Suprapubic skin (tissue), 4 donors: ENCODE data around the gene VARS1. TPM values are rescaled to one million over a fixed set of nuclear protein-coding genes. Genes with fewer than 3 reads are reported as not detected.

ENCODE experiments used
- DNase-seq, 2 donors: peaks; one replicate each; pipeline ENCODE4 v3.0.0-alpha.2; 2019; ENCODE audit warnings: low spot score in 2 of 2
- H3K27ac ChIP-seq: fragments of 200-600 bp; sonication (generic); one replicate; pipeline ENCODE4 v1.5.1; 2019
- H3K27me3 ChIP-seq: fragments of 200-600 bp; sonication (generic); one replicate; pipeline ENCODE4 v1.5.1; 2019
- H3K36me3 ChIP-seq: fragments of 200-600 bp; sonication (generic); one replicate; pipeline ENCODE4 v1.5.1; 2019
- H3K4me1 ChIP-seq: fragments of 200-600 bp; sonication (generic); one replicate; pipeline ENCODE4 v1.5.1; 2019
- H3K4me3 ChIP-seq: fragments of 200-600 bp; sonication (generic); one replicate; pipeline ENCODE4 v1.5.1; 2019; ENCODE audit warnings: mild to moderate bottlenecking
- H3K9me3 ChIP-seq: fragments of 200-600 bp; sonication (generic); one replicate; pipeline ENCODE4 v1.5.1; 2019
- EP300 ChIP-seq: sonication (generic); formaldehyde crosslinking; IDR thresholded peaks from one replicate; pipeline ENCODE4 v1.6.1; 2017; ENCODE audit warnings: antibody characterized with exemption
- POLR2A ChIP-seq, 2 donors: fragments of 450-650 bp; IDR thresholded peaks; one replicate each; pipeline ENCODE4 v1.6.1; 2017; ENCODE audit warnings: antibody characterized with exemption in 2 of 2, mild to moderate bottlenecking in 2 of 2, moderate library complexity in 2 of 2
- POLR2AphosphoS5 ChIP-seq, 3 donors: sonication (generic); formaldehyde crosslinking; IDR thresholded peaks; one replicate each; pipeline ENCODE4 v1.6.1; 2017; ENCODE audit warnings: antibody characterized with exemption in 3 of 3
- WGBS: methylation state at CpG from one replicate; pipeline ENCODE4 v1.1.5; 2018; 5-methylcytosine and 5-hydroxymethylcytosine counted together
- total RNA-seq, 4 donors: library from RNA; depleted of rRNA; stranded (reverse); fragments of >200 nt; gene quantifications; one replicate each; pipeline ENCODE4 v1.1.0, GENCODE V29; 2016
- TF ChIP-seq, protein P1 (sequence below), 2 donors: fragments of 200-600 bp in 1 of 2; fragments of 450-650 bp in 1 of 2; sonication (generic) in 1 of 2; IDR thresholded peaks; one replicate each; pipeline ENCODE4 v1.5.1; 2016 to 2019; ENCODE audit warnings: antibody characterized with exemption in 2 of 2, mild to moderate bottlenecking in 1 of 2, moderate library complexity in 1 of 2

Gene VARS1
- total RNA-seq, 4 donors from 2014 or later = 48.8 to 60.0 (median 59.1) TPM

DNA sequence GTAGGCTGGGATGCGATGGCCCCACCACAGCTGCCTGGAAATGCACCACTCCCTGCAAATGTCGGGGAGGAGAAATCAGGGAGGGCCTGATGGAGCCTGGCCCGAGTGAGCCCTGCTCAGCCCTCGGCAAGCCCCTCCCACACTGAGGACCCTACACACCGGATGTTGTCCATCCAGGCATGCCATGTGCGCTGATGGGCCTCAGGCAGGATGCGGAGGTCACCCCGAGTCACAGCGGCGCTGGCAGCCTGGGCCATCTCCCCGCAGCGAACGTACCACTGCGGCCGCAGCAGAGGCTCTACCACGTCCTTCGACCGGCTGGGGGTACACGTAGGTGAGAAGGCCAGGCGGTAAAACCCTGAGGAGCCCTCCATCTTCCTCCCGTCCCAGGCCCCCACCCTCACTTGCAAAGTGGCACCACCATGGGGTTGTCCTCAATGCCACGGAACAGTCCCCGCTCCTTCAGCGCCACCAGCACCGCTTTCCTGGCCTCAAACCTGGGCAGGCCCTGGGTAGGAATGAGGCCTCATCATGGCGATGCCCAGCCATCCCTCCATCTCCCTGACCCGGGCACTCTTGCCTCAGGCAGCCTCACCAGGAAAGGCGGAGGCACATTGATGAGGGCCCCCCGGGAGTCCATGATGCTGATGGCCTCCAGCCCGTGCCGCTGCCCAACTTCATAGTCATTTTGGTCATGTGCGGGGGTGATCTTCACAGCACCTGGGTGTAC, 13.3 kb downstream of the VARS1 start:
- H3K27me3 ChIP-seq = no peaks in the 10 kb centered on the region
- no peak for TF ChIP-seq POLR2A (IDR thresholded peaks at IDR 0.05)
- TF ChIP-seq, protein P1, sequence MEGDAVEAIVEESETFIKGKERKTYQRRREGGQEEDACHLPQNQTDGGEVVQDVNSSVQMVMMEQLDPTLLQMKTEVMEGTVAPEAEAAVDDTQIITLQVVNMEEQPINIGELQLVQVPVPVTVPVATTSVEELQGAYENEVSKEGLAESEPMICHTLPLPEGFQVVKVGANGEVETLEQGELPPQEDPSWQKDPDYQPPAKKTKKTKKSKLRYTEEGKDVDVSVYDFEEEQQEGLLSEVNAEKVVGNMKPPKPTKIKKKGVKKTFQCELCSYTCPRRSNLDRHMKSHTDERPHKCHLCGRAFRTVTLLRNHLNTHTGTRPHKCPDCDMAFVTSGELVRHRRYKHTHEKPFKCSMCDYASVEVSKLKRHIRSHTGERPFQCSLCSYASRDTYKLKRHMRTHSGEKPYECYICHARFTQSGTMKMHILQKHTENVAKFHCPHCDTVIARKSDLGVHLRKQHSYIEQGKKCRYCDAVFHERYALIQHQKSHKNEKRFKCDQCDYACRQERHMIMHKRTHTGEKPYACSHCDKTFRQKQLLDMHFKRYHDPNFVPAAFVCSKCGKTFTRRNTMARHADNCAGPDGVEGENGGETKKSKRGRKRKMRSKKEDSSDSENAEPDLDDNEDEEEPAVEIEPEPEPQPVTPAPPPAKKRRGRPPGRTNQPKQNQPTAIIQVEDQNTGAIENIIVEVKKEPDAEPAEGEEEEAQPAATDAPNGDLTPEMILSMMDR (IDR thresholded peaks at IDR 0.05) = no peak
- TF ChIP-seq POLR2AphosphoS5 (IDR thresholded peaks at IDR 0.05) = no peak
- TF ChIP-seq EP300 = no peak
- H3K36me3 ChIP-seq = peaks cover 78% of the 10 kb centered on the region
- H3K4me1 ChIP-seq = peaks cover 3% of the 10 kb centered on the region
- H3K4me3 ChIP-seq = no peak overlapping the region
- H3K27ac ChIP-seq = no peak overlapping the region
- no peak for DNase-seq
- no peaks in the 10 kb centered on the region for H3K9me3 ChIP-seq
- 95% methylated on average over 13 of the region's 32 CpGs for WGBS

DNA sequence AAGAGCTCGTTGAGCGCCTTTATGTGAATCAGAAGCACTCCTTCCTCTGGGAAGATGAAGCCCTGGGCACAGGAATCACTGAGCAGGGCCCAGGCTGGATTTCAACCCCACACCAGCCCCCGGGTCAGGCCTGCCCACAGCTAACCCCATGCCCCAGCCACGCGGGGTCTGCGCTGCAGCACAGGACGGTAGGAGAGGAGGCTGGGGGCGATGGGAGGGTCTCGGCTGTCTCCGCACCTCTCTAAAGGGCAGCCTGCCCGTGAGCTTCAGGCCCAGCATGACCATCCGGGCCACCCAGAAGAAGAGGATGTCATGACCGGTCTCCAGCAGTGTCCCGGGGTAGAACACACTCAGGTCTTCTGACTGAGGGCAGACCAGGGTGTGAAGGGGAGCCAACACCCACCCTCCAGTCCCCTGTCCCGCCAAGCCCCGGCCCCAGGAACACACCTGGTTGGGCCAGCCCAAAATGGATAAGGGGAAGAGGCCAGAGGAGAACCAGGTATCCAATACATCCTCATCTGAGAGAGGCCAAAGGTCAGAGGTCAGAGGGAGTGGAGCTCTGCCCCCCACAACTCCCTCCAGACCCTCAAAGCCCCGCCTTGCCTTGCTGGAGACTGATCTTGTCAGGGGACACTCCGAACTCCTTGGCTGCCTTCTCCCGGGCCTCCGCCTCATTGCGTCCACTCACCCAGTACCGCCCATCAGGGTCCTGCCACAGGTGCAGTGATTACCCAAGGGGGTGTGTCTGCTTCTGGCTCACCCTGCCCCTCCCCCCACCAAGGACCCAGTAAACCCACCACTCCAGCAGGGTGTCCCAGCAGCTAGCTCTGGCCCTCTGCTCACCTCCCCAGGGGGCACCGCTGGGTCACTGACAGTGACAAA, 14.1 kb downstream of the VARS1 start:
- Histone ChIP-seq H3K4me1 (peaks cover 11% of the 10 kb centered on the region), H3K36me3 (peaks cover 76% of the 10 kb centered on the region), H3K4me3 (no peak overlapping the region), H3K27ac (no peak overlapping the region), H3K9me3 (no peaks in the 10 kb centered on the region), H3K27me3 (no peaks in the 10 kb centered on the region)
- TF ChIP-seq EP300 (no peak), POLR2AphosphoS5 (IDR thresholded peaks at IDR 0.05) (no peak), POLR2A (IDR thresholded peaks at IDR 0.05) (no peak)
- TF ChIP-seq, protein P1 (IDR thresholded peaks at IDR 0.05) = no peak
- no peak for DNase-seq
- WGBS = 91% methylated on average over 19 of the region's 23 CpGs

DNA sequence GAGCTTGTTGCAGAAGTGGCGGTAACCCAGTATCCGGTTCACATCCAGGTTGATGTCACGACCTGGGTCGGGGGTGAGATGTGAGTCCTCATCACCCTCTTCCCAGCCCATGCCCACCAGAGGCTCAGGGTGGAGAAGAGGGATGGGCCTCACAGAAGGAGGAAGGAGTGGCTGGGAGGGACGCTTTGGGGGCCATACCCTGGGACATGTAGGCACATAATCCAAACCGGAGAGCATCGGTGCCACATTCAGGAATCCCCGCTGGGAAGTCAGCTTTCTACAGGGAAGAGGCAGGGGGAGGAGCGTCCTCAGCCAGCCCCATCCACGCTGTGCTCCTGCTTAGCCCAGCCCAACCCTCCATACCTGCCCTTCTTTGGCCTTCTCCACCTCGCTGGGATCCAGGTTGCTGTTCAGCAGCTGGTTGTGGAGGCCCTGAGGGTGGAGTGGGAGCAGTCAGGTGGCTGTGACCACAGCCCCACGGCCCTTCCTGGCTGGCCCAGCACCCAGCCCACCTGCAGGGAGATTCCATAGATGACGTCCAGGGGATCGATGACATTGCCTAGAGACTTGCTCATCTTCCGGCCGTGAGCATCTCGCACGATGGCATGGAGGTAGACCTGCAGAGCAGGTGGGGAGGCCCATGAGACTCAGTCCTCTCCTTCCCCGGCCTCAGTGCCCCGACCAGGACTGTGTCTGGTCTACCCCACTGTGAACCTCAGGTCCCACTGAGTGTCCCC, 14.9 kb downstream of the VARS1 start:
- Histone ChIP-seq H3K36me3 (peaks cover 72% of the 10 kb centered on the region), H3K27ac (no peak overlapping the region)
- WGBS = 89% methylated on average over 6 of the region's 20 CpGs

DNA sequence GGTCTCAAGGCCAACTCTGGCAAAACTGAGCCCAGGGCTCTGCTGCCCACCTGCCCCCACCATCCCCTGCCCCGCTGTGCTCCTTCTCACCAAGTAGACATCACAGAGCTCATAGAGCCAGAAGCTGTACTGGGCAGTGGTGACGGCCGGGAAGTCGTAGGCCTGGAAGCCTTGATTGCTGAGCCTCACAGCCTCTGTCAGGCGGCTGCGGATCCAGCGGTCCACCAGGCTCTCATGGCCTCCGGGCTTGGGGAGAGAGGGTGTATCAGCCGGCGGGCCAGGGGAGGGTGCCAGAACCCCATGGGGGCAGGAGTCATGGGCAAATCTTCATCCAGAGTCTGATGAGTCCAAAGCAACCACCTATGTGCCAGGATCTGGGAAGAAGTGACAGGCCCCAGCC, 15.6 kb downstream of the VARS1 start:
- no peaks in the 10 kb centered on the region for H3K27me3 ChIP-seq
- H3K4me1 ChIP-seq = peaks cover 24% of the 10 kb centered on the region
- DNase-seq = no peak
- no peaks in the 10 kb centered on the region for H3K9me3 ChIP-seq
- H3K4me3 ChIP-seq = no peak overlapping the region
- no peak for TF ChIP-seq POLR2A (IDR thresholded peaks at IDR 0.05)
- no peak for TF ChIP-seq POLR2AphosphoS5 (IDR thresholded peaks at IDR 0.05)
- TF ChIP-seq, protein P1 (IDR thresholded peaks at IDR 0.05) = no peak
- TF ChIP-seq EP300 = no peak
- WGBS = no CpG with 5 or more reads among the region's 10 CpGs
- peaks cover 65% of the 10 kb centered on the region for H3K36me3 ChIP-seq
- H3K27ac ChIP-seq = no peak overlapping the region

More for the DNA sequence above, 14.9 kb downstream of the VARS1 start:
- H3K4me3 ChIP-seq = no peak overlapping the region
- H3K9me3 ChIP-seq = no peaks in the 10 kb centered on the region
- TF ChIP-seq EP300 (no peak), POLR2AphosphoS5 (IDR thresholded peaks at IDR 0.05) (no peak), POLR2A (IDR thresholded peaks at IDR 0.05) (no peak)
- TF ChIP-seq, protein P1 (IDR thresholded peaks at IDR 0.05) = no peak
- DNase-seq = no peak
- H3K27me3 ChIP-seq = no peaks in the 10 kb centered on the region
- peaks cover 19% of the 10 kb centered on the region for H3K4me1 ChIP-seq
